Inflammatory macrophage (primary cell): ENCODE measurements around the gene KIRREL1.

Experiments
- DNase-seq, 2 donors: peaks; one replicate each; pipeline ENCODE4 v3.0.0-alpha.2; 2020 to 2022

Gene KIRREL1

GRCh38 chr1:157975228-157975950 is 18.1 kb upstream of the KIRREL1 start:
- no peak for DNase-seq

GRCh38 chr1:157976888-157977287 is 16.6 kb upstream of the KIRREL1 start:
- no peak for DNase-seq

GRCh38 chr1:157978586-157979403 is 14.7 kb upstream of the KIRREL1 start:
- no peak for DNase-seq

GRCh38 chr1:157982136-157982535 is 11.3 kb upstream of the KIRREL1 start:
- no peak for DNase-seq

GRCh38 chr1:157983787-157984186 is 9.7 kb upstream of the KIRREL1 start:
- no peak for DNase-seq

- no peak for DNase-seq
Observed at GRCh38 chr1:157984469-157984868, 9.0 kb upstream of the KIRREL1 start.

GRCh38 chr1:157985473-157985872 is 8.0 kb upstream of the KIRREL1 start:
- no peak for DNase-seq

GRCh38 chr1:157988002-157988401 is 5.4 kb upstream of the KIRREL1 start:
- no peak for DNase-seq

GRCh38 chr1:157992031-157992832 is 1.2 kb upstream of the KIRREL1 start:
- peak; percentile 37 to 40 for DNase-seq

GRCh38 chr1:157992833-157993146 is 655 bp upstream of the KIRREL1 start:
- DNase-seq: no peak

GRCh38 chr1:157993918-157994605 is 617 bp downstream of the KIRREL1 start:
- no peak for DNase-seq

- DNase-seq: no peak
Observed at GRCh38 chr1:157994704-157995582, 1.5 kb downstream of the KIRREL1 start.

- no peak for DNase-seq
Observed at GRCh38 chr1:157995583-157996169, 2.2 kb downstream of the KIRREL1 start.

- no peak for DNase-seq
Observed at GRCh38 chr1:157996433-157996832, 3.0 kb downstream of the KIRREL1 start.

GRCh38 chr1:158000507-158000906 is 7.1 kb downstream of the KIRREL1 start:
- DNase-seq: no peak

- no peak for DNase-seq
Observed at GRCh38 chr1:158002022-158002630, 8.7 kb downstream of the KIRREL1 start.

GRCh38 chr1:158002631-158003405 is 9.4 kb downstream of the KIRREL1 start:
- DNase-seq: no peak

GRCh38 chr1:158003406-158003800 is 10.0 kb downstream of the KIRREL1 start:
- DNase-seq: no peak

- DNase-seq: no peak
Observed at GRCh38 chr1:158005224-158005623, 11.8 kb downstream of the KIRREL1 start.

- DNase-seq: no peak
Observed at GRCh38 chr1:158007180-158007579, 13.7 kb downstream of the KIRREL1 start.
